ENCODE measurements around the gene ENOX2.
A peak's percentile ranks its signal among the peaks of the same experiment; 100 is the strongest.

ENOX2 gene

GRCh38 chrX:130778773-130779172 lies 124.2 kb downstream of the ENOX2 start:
- TF ChIP-seq, protein P1, sequence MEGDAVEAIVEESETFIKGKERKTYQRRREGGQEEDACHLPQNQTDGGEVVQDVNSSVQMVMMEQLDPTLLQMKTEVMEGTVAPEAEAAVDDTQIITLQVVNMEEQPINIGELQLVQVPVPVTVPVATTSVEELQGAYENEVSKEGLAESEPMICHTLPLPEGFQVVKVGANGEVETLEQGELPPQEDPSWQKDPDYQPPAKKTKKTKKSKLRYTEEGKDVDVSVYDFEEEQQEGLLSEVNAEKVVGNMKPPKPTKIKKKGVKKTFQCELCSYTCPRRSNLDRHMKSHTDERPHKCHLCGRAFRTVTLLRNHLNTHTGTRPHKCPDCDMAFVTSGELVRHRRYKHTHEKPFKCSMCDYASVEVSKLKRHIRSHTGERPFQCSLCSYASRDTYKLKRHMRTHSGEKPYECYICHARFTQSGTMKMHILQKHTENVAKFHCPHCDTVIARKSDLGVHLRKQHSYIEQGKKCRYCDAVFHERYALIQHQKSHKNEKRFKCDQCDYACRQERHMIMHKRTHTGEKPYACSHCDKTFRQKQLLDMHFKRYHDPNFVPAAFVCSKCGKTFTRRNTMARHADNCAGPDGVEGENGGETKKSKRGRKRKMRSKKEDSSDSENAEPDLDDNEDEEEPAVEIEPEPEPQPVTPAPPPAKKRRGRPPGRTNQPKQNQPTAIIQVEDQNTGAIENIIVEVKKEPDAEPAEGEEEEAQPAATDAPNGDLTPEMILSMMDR (conservative IDR thresholded peaks at IDR 0.05; ENCODE audit: low read depth, low read length), result no peak
- DNase-seq (ENCODE audit: low read depth), result no peak
- H3K4me3 ChIP-seq (ENCODE audit: low read length), result no peak overlapping the region

GRCh38 chrX:130775849-130776248 lies 127.2 kb downstream of the ENOX2 start:
- H3K4me3 ChIP-seq (ENCODE audit: low read length), result no peak overlapping the region
- TF ChIP-seq, protein P1 (conservative IDR thresholded peaks at IDR 0.05; ENCODE audit: low read depth, low read length), result no peak
- no peak for DNase-seq (ENCODE audit: low read depth)

- no peak overlapping the region for H3K4me3 ChIP-seq (ENCODE audit: low read length)
- no peak for DNase-seq (ENCODE audit: low read depth)
- TF ChIP-seq, protein P1 (conservative IDR thresholded peaks at IDR 0.05; ENCODE audit: low read depth, low read length), result no peak
Observed at GRCh38 chrX:130772776-130773143, 130.2 kb downstream of the ENOX2 start.

GRCh38 chrX:130772105-130772775 lies 130.8 kb downstream of the ENOX2 start:
- TF ChIP-seq, protein P1 (conservative IDR thresholded peaks at IDR 0.05; ENCODE audit: low read depth, low read length), result no peak
- no peak for DNase-seq (ENCODE audit: low read depth)
- H3K4me3 ChIP-seq (ENCODE audit: low read length), result no peak overlapping the region

GRCh38 chrX:130771648-130772047 lies 131.4 kb downstream of the ENOX2 start:
- DNase-seq (ENCODE audit: low read depth), result no peak

GRCh38 chrX:130771230-130771629 lies 131.8 kb downstream of the ENOX2 start:
- TF ChIP-seq, protein P1 (conservative IDR thresholded peaks at IDR 0.05; ENCODE audit: low read depth, low read length), result no peak
- no peak for DNase-seq (ENCODE audit: low read depth)

More at GRCh38 chrX:130771648-130772047, 131.4 kb downstream of the ENOX2 start:
- TF ChIP-seq, protein P1 (conservative IDR thresholded peaks at IDR 0.05; ENCODE audit: low read depth, low read length), result no peak
- H3K4me3 ChIP-seq (ENCODE audit: low read length), result no peak overlapping the region

DNA sequence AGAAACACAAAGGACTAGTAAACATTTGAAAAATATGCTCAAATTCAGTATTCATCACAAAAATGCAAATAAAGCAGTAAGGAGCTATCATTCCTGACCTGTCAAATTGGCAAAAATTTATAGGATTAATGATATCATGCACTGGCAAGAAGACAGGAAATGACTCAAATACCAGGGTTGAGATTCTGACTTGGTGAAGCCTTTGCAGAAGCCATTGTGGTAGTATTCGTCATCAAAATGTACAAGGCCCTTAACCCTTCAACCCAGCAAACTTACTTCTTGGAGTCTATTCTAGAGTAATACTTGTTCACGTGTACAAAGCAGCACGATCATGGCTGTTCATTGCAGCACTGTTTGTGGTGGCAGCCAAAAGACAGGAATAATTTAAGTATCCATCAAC lies 132.4 kb downstream of the ENOX2 start:
- no peak overlapping the region for H3K4me3 ChIP-seq (ENCODE audit: low read length)
- TF ChIP-seq, protein P1 (conservative IDR thresholded peaks at IDR 0.05; ENCODE audit: low read depth, low read length), result no peak
- peak; percentile 51 for DNase-seq (ENCODE audit: low read depth)

More at GRCh38 chrX:130771230-130771629, 131.8 kb downstream of the ENOX2 start:
- no peak overlapping the region for H3K4me3 ChIP-seq (ENCODE audit: low read length)

All from retinal pigment epithelial cell (primary cell).